PC-9 (cell line): ENCODE data around the gene ATP10B. TPM values are rescaled to one million over a fixed set of nuclear protein-coding genes. Genes with fewer than 3 reads are reported as not detected.

ENCODE experiments used
- BruUV-seq: library from RNA; stranded (reverse); fragments of 400-500 nt; replicated peaks from 2 replicates; lab custom pipeline; 2021; lab: Mats Ljungman, UMichigan
- CTCF ChIA-PET: fragments of 300-600 bp; sonication (Branson Sonifier 250); formaldehyde crosslinking; loops from one replicate; lab custom pipeline; 2022; ENCODE audit warnings: antibody characterized with exemption; lab: Charles Lee
- POLR2A ChIA-PET: fragments of 300-600 bp; sonication (Branson Sonifier 250); formaldehyde crosslinking; loops from one replicate; lab custom pipeline; 2022; ENCODE audit warnings: antibody characterized with exemption; ENCODE audit not compliant: unreplicated experiment; lab: Charles Lee
- DNase-seq, 2 experiments: peaks; one replicate each; pipeline versions ENCODE4 v3.0.0 to v3.0.0-alpha.2; 2015 to 2022; ENCODE audit warnings: mixed read lengths in 1 of 2
- H2AFZ ChIP-seq: fragments of 200-600 bp; sonication (generic); 2 replicates; pipeline ENCODE4 v1.8.1; 2017; ENCODE audit warnings: antibody characterized with exemption
- H3F3A ChIP-seq: fragments of 200-600 bp; sonication (generic); 2 replicates; pipeline ENCODE4 v1.8.1; 2017; ENCODE audit warnings: antibody characterized with exemption, mild to moderate bottlenecking, low read depth; ENCODE audit not compliant: insufficient read depth
- H3K27ac ChIP-seq: fragments of 200-600 bp; sonication (generic); 2 replicates; pipeline ENCODE4 v1.6.1; 2016; ENCODE audit warnings: mixed run types
- H3K27me3 ChIP-seq: fragments of 200-600 bp; sonication (generic); 2 replicates; pipeline ENCODE4 v1.6.1; 2016; ENCODE audit warnings: low read depth, mixed run types; ENCODE audit not compliant: insufficient read depth
- H3K36me3 ChIP-seq: fragments of 200-600 bp; sonication (generic); 2 replicates; pipeline ENCODE4 v1.6.1; 2016; ENCODE audit warnings: low read depth, mixed run types
- H3K4me1 ChIP-seq: fragments of 200-600 bp; sonication (generic); replicated peaks from 2 replicates; pipeline ENCODE4 v1.6.1; 2016; ENCODE audit warnings: mixed run types; ENCODE audit not compliant: insufficient read depth
- H3K4me2 ChIP-seq: fragments of 200-600 bp; sonication (generic); 2 replicates; pipeline ENCODE4 v1.6.1; 2017; ENCODE audit warnings: mixed run types
- H3K4me3 ChIP-seq: fragments of 200-600 bp; sonication (generic); 2 replicates; pipeline ENCODE4 v1.6.1; 2016; ENCODE audit warnings: mixed run types
- H3K79me2 ChIP-seq: fragments of 200-600 bp; sonication (generic); 2 replicates; pipeline ENCODE4 v1.6.1; 2017; ENCODE audit warnings: low read depth, mixed run types
- H3K9me2 ChIP-seq: fragments of 200-600 bp; sonication (generic); 2 replicates; pipeline ENCODE4 v1.8.1; 2017; ENCODE audit warnings: mild to moderate bottlenecking; ENCODE audit not compliant: insufficient read depth
- H3K9me3 ChIP-seq: fragments of 200-600 bp; sonication (generic); 2 replicates; pipeline ENCODE4 v1.8.1; 2016; ENCODE audit warnings: low read depth; ENCODE audit not compliant: insufficient read depth
- H4K20me1 ChIP-seq: fragments of 200-600 bp; sonication (generic); 2 replicates; pipeline ENCODE4 v1.8.1; 2017; ENCODE audit not compliant: insufficient read depth
- EZH2 ChIP-seq: fragments of 200-600 bp; sonication (generic); IDR thresholded peaks from 2 replicates; pipeline ENCODE4 v1.8.0; 2017; ENCODE audit warnings: antibody characterized with exemption, low read depth
- intact Hi-C: fragments of 100-400 bp; cut with micrococcal nuclease; formaldehyde crosslinking; loops from one replicate; pipeline ENCODE4 v1.10.0; 2022; ENCODE audit not compliant: unreplicated experiment
- total RNA-seq: library from RNA; stranded (reverse); gene quantifications from 2 replicates; pipeline ENCODE4 v1.2.3, GENCODE V29; 2021
- TF ChIP-seq, protein P1 (sequence below): fragments of 200-600 bp; sonication (generic); conservative IDR thresholded peaks from 2 replicates; pipeline ENCODE4 v1.6.1; 2017; ENCODE audit warnings: mixed run types, antibody characterized with exemption, mild to moderate bottlenecking, moderate library complexity

Gene ATP10B
- total RNA-seq, 1 experiment from 2014 or later = not detected

DNA sequence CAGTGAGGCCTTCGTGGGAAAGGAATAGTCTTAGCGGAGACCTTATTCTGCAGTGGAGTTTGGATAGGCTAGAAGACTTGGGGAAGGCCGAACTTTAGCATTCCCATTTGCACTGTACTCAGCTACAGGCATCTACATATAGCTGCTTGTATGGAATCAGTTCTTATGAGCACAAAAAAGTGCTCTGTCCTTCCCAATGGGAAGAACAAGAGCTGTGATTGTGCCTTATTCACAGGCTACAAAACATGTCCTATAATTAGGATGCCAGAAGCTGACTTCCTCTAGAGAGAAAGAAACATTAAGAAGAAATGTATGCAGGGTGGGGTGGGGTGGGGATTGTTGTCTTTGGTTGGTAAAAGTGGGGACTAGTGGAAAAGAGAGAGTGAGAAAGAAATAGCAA lies 154.7 kb downstream of the ATP10B start:
- BruUV-seq = no TSS peak
- no peaks in the 10 kb centered on the region for H3K4me1 ChIP-seq
- no peaks in the 10 kb centered on the region for H4K20me1 ChIP-seq
- H3K27ac ChIP-seq = no peak overlapping the region
- TF ChIP-seq, protein P1, sequence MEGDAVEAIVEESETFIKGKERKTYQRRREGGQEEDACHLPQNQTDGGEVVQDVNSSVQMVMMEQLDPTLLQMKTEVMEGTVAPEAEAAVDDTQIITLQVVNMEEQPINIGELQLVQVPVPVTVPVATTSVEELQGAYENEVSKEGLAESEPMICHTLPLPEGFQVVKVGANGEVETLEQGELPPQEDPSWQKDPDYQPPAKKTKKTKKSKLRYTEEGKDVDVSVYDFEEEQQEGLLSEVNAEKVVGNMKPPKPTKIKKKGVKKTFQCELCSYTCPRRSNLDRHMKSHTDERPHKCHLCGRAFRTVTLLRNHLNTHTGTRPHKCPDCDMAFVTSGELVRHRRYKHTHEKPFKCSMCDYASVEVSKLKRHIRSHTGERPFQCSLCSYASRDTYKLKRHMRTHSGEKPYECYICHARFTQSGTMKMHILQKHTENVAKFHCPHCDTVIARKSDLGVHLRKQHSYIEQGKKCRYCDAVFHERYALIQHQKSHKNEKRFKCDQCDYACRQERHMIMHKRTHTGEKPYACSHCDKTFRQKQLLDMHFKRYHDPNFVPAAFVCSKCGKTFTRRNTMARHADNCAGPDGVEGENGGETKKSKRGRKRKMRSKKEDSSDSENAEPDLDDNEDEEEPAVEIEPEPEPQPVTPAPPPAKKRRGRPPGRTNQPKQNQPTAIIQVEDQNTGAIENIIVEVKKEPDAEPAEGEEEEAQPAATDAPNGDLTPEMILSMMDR = no peak
- TF ChIP-seq EZH2 = no peak
- POLR2A ChIA-PET = no interaction called here
- H2AFZ ChIP-seq = no peak overlapping the region
- no peaks in the 10 kb centered on the region for H3K27me3 ChIP-seq
- no peak overlapping the region for H3K4me2 ChIP-seq
- intact Hi-C loops = no loop called here
- CTCF ChIA-PET = no interaction called here
- H3K9me2 ChIP-seq = no peaks in the 10 kb centered on the region
- no peaks in the 10 kb centered on the region for H3K79me2 ChIP-seq
- no peak overlapping the region for H3K4me3 ChIP-seq
- H3F3A ChIP-seq = no peaks in the 10 kb centered on the region
- H3K9me3 ChIP-seq = no peaks in the 10 kb centered on the region
- no peak for DNase-seq
- H3K36me3 ChIP-seq = no peaks in the 10 kb centered on the region

DNA sequence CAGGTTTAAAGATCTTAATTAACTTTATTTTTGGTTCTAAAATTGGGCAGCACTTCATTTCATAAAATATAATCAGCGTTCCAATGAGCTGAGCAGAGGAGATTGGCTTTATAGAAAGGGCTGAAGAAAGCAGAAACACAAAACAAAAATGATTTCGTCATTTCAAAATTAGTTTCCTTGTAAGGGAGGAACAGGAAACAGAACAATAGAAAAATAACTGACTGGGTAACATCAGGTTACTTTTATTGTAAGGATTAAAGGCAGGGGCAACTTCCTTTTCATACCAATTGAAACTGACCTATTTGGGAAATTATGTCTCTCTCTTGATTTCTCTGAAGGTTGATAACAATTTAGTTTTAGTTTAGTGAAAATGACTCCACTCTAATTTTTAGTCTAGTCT lies 157.1 kb downstream of the ATP10B start:
- intact Hi-C loops = no loop called here
- CTCF ChIA-PET = no interaction called here

DNA sequence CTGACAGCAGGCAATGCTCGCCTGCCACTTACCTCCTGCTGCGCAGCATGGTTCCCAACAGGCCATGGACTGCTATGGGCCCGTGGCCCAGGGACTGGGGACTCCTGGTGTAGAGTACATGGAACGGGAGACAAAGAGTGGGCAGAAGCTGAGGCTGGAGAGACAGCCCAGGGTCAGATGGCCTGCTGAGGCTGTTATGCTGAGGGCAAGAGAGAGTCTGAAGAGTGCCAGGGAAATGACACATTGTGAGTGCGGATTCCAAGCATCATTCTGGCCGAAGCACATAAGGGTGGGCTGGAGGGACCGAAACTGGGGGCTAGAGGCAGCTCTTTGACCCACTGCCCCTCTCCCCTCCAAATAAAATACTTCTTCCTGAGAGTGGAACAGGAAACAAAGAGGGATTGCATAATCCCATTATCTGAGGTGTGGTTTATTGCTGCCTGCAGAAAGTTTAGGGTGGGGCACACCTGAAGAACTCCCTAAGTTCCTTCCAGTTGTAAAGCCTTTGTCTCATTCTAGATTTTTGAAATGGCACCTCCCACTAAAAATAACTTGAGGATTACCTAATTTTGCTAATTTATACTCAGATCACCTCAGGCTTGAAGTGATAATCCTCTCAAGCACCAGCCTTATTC lies 158.1 kb downstream of the ATP10B start:
- Histone ChIP-seq H3K27ac (no peak overlapping the region), H3K9me3 (no peaks in the 10 kb centered on the region), H3K27me3 (no peaks in the 10 kb centered on the region), H4K20me1 (no peaks in the 10 kb centered on the region), H3K9me2 (no peaks in the 10 kb centered on the region), H3F3A (no peaks in the 10 kb centered on the region), H3K79me2 (no peaks in the 10 kb centered on the region), H3K4me1 (no peaks in the 10 kb centered on the region), H3K4me3 (no peak overlapping the region), H3K4me2 (no peak overlapping the region), H3K36me3 (no peaks in the 10 kb centered on the region), H2AFZ (no peak overlapping the region)
- CTCF ChIA-PET = no interaction called here
- no peak for DNase-seq
- BruUV-seq = no TSS peak
- intact Hi-C loops = no loop called here
- no peak for TF ChIP-seq EZH2
- TF ChIP-seq, protein P1 = no peak
- POLR2A ChIA-PET = no interaction called here

More for the DNA sequence above, 157.1 kb downstream of the ATP10B start:
- BruUV-seq = no TSS peak
- H3K27me3 ChIP-seq = no peaks in the 10 kb centered on the region
- H3F3A ChIP-seq = no peaks in the 10 kb centered on the region
- TF ChIP-seq EZH2 = no peak
- TF ChIP-seq, protein P1 = no peak
- no peak overlapping the region for H2AFZ ChIP-seq
- no peaks in the 10 kb centered on the region for H3K9me2 ChIP-seq
- POLR2A ChIA-PET = no interaction called here
- H3K4me2 ChIP-seq = no peak overlapping the region
- H4K20me1 ChIP-seq = no peaks in the 10 kb centered on the region
- no peaks in the 10 kb centered on the region for H3K79me2 ChIP-seq
- DNase-seq = no peak
- H3K4me3 ChIP-seq = no peak overlapping the region
- no peak overlapping the region for H3K27ac ChIP-seq
- H3K4me1 ChIP-seq = no peaks in the 10 kb centered on the region
- no peaks in the 10 kb centered on the region for H3K9me3 ChIP-seq
- no peaks in the 10 kb centered on the region for H3K36me3 ChIP-seq
